ENCODE measurements around the gene EIF3A. TPM values are rescaled to one million over a fixed set of nuclear protein-coding genes. Genes with fewer than 3 reads are reported as not detected.

EIF3A gene
- total RNA-seq, 1 donor = 64.1 TPM

DNA sequence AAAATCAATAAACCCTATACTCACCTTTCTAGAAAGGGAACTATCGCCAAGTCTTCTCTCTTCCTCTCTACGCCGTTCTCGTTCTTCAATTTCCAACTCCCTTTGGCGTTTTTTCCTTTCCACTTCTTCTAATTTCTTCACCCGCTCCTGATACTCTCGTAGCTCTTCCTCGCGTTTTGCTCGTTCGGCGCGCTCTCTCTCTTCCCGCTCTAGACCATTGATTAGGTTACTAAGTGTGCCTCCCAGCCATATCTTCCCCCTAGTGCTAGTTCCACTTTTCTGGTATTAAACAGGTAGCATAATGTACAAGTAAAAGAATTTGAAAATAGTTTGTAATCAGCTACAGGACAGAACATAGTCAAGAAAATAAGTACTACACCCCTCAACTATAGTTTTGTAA, 30.8 kb downstream of the EIF3A start:
- no peak for DNase-seq (ENCODE audit: low read depth in 2 of 3, low spot score in 2 of 3)

DNA sequence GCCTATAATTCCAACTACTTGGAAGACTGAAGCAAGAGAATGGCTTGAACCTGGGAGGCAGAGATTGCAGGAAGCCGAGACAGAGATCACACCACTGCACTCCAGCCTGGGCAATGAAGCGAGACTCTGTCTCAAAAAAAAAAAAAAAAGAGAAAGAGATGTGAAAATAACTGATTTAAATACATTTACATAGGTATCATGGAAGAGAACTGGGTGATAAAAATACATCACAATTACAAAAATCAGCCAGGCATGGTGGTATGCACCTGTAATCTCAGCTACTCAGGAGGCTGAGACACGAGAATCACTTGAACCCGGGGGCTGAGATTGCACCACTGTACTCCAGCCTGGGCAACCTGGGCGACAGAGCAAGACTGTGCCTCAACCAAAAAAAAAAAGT, 31.3 kb downstream of the EIF3A start:
- DNase-seq (ENCODE audit: low read depth in 2 of 3, low spot score in 2 of 3) = no peak

DNA sequence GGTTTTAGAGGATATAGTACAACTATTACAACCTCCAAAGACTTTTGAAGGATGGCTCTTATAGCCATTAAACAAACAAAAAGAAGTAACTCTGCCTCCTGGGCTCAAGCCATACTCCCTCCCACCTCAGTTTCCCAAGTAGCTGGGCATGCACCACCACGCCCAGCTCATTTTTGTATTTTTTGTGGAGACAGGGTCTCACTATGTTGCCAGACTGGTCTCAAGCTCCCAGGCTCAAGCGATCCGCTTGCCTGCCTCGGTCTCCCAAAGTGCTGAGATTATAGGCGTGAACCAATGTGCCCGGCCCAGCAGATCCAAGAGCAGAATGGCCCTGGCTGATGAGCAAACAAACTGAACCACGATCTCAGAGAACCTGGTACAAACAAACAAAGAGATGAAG, 35.1 kb downstream of the EIF3A start:
- no peak for DNase-seq (ENCODE audit: low read depth in 2 of 3, low spot score in 2 of 3)

DNA sequence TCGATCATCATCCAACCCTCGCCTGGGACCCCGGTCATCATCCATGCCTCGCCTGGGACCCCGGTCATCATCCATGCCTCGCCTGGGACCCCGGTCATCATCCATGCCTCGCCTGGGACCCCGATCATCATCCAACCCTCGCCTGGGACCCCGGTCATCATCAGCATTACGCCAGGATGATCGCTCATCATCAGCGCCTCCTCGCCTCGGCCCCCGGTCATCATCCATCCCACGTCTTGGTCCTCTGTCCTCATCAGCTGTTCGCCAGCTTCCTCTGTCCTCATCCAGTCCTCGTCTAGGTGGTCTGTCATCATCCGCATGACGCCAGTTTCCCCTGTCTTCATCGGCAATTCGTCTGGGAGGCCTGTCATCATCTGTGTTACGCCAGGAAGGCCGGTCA, 38.4 kb downstream of the EIF3A start:
- no peak for DNase-seq (ENCODE audit: low read depth in 2 of 3, low spot score in 2 of 3)

DNA sequence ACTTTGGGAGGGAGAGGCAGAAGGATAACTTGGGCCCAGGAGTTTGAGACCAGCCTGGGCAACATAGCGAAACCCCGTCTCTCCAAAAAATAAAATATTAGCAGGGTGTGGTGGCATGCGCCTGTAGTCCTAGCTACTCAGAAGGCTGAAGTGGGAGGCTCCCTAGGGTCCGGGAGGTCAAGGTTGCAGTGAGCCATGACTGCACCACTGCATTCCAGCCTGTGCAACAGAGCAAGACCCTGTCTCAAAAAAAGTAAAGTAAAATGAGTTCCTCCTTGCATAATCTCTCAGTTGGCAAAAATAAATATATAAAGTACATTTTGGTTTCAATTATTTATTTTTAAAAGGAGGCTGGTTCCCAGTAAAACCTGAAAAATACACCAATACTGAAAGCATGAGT, 39.3 kb downstream of the EIF3A start:
- no peak for DNase-seq (ENCODE audit: low read depth in 2 of 3, low spot score in 2 of 3)

DNA sequence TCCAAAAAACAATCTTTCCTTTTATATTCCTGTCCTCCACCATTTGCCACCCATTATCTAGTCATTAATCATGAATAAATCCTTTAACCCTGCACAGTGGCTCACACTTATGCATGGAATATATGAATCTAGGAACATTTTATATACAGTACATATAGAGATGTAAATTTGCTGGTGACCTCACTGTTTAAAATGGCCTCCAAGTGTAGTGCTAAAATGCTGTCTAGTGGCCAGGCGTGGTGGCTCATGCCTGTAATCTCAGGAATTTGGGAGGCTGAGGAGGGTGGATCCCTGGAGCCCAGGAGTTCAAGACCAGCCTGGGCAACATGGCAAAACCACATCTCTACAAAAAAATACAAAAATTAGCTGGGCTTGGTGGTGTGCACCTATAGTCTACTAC, 41.5 kb downstream of the EIF3A start:
- no peak for DNase-seq (ENCODE audit: low read depth in 2 of 3, low spot score in 2 of 3)

DNA sequence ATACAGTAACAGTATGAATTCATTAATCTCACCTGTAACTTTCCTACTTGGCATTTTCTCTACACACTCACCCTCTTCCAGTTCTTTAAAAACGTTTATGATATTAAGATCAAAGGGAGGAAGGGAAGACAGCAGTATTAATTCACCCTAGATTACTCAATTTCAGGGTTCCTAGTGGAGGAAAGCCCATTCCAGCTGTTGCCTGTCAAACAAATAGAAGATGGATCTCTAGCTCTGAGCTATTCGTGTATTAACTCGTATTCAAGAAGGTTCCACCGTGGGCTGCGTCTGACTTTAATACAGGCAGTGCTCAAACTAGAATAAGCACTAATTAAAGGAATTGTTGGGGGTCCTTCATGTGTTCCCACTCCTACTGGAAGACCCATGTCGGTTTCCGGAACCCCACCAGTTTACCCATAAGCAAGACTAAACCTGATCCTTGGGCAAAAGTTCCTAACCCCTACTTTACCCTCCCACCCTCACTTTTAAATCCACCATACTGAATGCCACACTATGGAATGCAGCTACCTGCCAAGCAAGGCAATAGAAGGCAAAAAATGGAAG, 49.0 kb downstream of the EIF3A start:
- DNase-seq (ENCODE audit: low read depth in 2 of 3, low spot score in 2 of 3) = no peak

DNA sequence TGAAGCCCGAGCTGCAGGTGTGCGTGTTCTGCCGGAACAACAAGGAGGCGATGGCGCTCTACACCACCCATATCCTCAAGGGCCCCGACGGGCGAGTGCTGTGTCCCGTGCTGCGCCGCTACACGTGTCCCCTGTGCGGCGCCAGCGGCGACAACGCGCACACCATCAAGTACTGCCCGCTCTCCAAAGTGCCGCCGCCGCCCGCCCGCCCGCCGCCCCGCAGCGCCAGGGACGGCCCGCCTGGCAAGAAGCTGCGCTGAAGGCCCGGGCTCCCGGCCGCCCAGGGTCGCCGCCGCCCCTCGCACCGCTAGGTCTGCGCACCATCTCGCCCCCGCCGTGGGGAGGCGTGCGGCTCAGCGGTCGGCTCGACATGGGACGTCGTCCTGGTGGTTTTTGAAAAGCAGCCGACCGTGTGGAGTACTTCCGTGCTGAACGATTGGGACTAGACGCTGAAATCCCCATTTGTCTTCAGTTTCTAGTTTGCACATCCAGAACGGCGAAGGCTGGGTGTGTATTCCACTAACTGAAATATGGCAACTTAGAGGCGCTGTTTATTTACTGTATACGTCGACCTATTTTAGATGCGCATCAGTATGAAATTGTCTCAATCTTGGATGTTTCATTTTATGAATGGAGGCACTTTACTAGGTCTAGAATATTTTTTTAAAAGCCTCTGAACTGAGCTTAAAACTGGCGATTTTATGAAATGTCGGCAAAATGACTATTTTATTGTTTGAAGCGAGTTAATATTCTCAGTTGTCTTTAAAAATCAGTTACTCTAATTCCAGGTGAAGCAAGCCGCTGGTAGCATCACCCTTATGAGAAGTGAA, 50.0 kb downstream of the EIF3A start:
- DNase-seq (ENCODE audit: low read depth in 2 of 3, low spot score in 2 of 3) = peak; percentile 13 to 65 (median 58)

DNA sequence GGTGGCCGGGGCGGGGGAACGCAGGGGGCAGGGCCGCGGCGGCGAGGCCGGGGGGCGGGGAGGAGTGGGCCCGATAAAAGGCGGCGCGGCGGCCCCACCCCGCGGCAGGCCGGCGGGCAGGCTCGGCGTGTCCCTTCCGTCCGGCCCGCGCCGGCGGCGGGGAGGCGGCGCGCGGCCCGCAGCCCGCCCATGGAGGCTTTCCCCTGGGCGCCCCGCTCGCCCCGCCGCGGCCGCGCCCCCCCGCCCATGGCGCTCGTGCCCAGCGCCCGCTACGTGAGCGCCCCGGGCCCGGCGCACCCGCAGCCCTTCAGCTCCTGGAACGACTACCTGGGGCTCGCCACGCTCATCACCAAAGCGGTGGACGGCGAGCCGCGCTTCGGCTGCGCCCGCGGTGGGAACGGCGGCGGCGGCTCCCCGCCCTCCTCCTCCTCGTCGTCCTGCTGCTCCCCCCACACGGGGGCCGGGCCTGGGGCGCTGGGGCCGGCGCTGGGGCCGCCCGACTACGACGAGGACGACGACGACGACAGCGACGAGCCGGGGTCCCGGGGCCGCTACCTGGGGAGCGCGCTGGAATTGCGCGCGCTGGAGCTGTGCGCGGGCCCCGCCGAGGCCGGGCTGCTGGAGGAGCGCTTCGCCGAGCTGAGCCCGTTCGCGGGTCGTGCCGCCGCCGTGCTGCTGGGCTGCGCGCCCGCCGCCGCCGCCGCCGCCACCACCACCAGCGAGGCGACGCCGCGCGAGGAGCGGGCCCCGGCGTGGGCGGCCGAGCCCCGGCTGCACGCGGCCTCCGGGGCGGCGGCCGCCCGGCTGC, 50.8 kb downstream of the EIF3A start, which contains the start of gene NANOS1:
Gene NANOS1, plus strand, starts transcription at position 102 of the 808 bp plus-strand sequence. Its CDS starts 88 bp downstream, at position 190.
- peak in 2 of 3 donors; percentile 4 to 9 for DNase-seq (ENCODE audit: low read depth in 2 of 3, low spot score in 2 of 3)

DNA sequence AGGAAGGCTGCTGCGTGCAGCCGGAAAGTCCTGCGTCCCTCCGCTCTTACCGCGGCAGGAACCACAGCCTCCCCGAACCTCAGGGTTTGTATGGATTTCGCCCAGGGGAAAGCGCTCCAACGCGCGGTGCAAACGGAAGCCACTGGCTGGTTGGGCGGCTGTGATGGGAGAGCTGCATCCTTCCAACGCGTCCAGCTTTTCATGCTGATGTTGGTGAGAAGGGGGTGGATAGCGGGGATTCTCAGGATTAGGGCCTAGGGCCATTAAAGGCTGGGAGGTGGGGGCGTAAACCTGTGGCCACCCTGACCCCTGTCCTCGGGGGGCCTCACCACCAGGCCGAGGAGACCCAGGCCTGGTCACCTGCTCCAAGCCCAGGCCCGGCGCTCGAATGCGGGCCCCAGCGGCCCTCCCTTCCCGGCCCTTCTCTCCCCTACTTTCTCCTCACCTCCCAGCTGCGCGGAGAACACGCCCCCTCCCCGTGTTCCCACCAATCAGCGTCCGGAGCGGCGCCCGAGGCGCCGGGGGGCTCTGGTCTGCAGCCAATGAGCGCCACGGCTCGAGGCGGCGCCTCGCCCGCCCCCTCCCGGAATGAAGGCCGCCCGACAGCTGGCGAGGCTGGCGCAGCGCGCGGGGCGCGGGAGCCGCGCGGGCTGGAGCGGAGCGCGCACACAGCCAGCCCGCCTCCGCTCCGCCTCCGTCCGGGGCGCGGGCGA, 51.6 kb downstream of the EIF3A start:
- peak; percentile 51 to 86 (median 83) for DNase-seq (ENCODE audit: low read depth in 2 of 3, low spot score in 2 of 3)

DNA sequence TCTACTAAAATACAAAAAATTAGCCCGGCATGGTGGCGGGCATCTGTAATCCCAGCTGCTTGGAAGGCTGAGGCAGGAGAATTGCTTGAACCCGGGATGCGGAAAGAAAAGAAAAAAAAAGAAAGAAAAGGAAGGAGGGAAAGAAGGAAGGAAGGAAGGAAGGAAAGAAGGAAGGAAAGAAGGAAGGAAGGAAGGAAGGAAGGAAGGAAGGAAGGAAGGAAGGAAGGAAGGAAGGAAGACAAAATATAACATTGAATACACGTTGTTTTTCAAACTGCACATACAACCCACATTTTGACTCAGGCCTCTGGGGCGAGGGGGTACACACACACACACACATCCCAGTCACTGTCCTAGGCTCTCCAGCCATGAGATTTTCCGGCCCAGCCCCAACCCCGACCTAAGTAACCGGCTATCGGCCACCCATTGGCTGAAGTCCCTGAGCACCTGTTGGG, 52.1 kb downstream of the EIF3A start:
- DNase-seq (ENCODE audit: low read depth in 2 of 3, low spot score in 2 of 3) = peak in 1 of 3 donors; percentile 20

DNA sequence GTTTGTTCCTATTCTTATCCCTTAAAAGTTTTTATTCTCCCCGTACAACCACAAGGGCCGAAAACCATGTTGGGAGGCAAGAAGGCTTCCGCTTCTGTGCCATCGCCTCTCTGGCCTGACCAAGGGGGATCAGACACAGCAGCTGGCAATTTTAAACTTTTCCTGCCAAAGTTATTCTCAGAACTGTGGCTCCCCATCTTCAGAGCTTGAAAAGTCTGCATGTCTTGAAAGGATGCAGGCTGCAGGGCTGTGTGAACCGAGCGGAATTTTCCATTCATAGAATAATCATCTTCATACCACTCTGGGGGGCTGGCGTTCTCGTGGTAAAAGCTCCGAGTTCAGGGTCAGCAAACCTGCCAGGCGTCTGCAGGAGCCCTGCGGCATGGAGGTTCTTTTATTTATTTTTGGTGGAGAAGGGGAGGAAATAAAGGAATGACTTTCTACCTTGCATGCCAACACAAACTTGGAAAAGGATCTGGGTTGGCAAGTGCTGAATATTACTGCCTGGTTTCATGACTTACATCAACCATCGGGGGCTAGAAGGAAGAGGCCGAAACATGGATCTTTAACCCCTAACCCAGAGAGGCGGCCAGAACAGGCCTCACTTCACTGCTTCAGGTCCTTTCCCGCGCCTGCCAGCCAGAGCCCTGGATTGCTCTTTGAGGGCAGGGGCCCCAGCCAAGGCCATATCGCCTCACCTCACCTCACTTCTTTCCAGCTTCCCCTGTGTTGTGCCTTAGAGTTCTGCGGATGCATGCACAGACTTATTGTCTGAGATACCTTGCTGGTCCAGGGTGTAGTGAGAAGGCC, 54.1 kb downstream of the EIF3A start:
- DNase-seq (ENCODE audit: low read depth in 2 of 3, low spot score in 2 of 3) = no peak

DNA sequence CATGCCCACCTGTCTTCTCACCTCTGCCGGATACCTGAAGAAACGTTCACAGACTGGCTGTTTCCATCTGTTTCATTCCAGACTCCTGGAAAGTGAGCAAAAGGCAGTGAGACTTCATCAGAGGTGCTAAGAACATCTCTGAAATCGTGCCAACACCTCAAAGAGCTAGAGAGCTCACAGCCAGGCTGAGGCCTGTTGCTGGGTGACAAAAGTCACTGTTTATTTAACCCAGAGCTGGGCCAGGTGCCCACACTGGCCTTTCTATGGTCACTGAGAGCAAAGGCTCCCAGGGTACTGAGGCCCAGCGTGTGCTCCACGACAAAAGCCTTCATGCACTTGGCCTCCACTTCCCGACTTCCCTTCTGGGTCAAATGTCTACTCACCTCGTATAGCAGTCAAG, 54.8 kb downstream of the EIF3A start:
- no peak for DNase-seq (ENCODE audit: low read depth in 2 of 3, low spot score in 2 of 3)

DNA sequence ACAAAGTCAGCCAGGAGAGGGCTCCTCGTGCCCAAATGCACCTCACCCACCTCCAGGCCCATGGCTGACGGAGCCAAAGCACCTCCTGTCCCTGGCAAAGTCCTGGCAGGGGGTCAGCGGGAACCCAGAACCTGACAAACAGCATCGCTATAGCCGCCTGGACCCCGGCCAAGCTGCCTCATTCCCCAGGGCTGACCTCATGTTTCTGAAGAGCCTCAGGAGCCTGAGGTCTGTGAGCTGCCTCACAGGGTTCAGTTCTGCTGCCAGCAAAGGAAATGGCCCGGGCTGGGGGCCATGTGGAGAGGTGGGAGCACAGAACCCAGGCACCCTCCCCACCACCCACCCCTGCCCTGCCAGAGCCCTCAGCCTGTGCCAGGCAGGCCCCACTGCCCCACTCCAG, 55.3 kb downstream of the EIF3A start:
- no peak for DNase-seq (ENCODE audit: low read depth in 2 of 3, low spot score in 2 of 3)

DNA sequence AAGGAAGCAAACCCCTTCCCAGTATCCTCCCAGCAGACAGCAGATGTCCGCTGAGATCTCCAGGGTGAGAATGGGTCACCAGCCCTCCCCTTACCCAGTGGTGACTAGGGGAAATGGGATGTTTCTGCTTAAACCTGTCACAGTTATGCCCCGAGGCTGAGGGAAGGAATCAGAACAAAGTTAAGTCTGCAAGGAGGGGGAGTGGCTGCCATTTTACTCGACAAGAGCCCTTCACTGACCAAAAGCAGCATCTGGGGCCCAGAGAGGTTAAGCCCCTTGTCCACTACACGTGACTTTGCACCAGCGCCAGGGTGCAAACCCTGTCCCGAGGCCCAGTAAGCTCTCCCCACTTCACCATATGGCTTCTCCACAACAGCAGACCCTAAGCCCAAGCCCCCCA, 55.7 kb downstream of the EIF3A start:
- no peak for DNase-seq (ENCODE audit: low read depth in 2 of 3, low spot score in 2 of 3)

DNA sequence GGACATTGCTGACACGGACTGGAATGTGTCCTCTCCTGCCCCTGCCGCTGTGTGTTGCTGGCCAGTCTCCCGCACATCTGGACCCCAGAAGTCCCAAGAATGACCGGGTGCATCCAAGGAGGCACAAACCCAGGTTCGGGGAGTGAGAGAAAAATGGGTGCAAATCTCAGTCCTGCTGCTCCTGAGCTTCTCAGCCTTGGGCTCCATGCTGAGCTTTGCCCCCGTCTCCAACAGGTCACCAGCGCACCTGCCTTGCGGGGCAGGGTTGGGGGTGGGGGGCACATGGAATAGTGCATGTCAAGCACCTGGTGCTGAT, 57.1 kb downstream of the EIF3A start:
- no peak for DNase-seq (ENCODE audit: low read depth in 2 of 3, low spot score in 2 of 3)

DNA sequence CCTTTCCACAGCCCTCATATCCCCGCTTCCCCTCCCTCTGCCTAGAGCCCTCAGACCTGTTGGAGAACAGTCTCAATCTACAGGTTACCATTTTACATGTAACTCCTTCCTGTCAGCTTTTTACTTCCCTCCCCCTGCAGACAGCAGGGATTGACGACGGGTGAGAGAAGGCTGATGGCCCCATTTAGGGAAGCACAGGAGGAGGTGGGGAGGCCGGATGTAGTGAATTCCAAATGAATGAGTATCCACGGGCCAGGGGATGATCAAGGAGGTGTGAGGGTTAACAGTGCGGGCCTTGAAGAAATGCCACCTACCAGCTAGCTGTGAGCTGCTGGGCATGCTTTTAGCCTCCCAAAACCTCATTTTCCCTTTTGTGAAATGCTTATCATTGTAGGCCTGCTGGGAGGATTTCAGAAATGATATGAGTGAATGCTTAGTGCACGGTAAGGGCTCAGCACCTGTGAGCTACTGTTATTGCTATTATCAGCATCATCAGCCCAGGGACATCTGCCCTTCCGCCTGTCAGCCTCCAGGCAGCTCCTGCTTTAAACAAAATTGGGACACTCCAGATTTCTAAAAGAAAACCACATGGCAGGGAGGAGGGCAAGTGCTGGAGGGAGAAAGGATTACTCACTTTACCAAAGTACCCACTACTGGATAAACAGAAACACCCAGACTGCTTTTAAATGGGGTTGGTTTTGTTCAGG, 57.6 kb downstream of the EIF3A start:
- DNase-seq (ENCODE audit: low read depth in 2 of 3, low spot score in 2 of 3) = no peak

DNA sequence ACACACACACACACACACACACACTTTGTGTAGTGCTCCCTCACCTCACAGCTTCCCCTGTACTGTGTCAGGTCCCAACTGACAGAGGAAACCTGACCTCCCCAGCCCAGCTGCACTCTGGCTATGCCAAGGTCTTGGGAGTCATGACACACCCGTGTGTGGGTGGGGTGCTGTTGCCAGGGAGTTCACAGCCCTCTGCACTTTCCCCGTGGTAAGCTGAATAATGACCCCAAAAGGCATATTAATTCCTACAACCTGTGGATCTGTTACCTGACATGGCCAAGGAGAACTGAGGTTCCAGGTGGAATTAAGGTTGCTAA, 60.0 kb downstream of the EIF3A start:
- no peak for DNase-seq (ENCODE audit: low read depth in 2 of 3, low spot score in 2 of 3)

DNA sequence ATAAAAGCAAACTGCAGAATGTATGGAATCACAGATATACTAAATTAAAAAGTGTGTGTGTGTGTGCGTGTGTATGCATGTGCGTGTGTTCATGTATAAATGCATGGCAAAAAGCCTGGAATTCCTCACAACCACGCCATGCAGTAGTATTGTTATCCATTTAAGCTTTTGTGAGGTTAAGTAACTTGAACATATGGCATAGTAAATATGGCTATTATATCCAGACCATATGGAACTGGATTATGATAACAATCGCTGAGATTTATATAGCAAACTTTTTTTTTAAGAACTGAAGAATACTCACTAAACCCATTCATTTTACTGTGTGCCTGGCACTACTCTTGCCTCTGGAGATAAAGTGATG, 73.4 kb downstream of the EIF3A start:
- no peak for DNase-seq (ENCODE audit: low read depth in 2 of 3, low spot score in 2 of 3)

Measured in hematopoietic multipotent progenitor cell (in vitro differentiated cells).